ENCODE data around the gene DBNL. TPM values are rescaled to one million over a fixed set of nuclear protein-coding genes. Genes with fewer than 3 reads are reported as not detected.

The DBNL gene
- total and polyA plus RNA-seq, 2 of the 13 experiments (the other 11 are each of a cell fraction or from before 2014, with no cell fraction given): 20.8 to 35.1 TPM

DNA sequence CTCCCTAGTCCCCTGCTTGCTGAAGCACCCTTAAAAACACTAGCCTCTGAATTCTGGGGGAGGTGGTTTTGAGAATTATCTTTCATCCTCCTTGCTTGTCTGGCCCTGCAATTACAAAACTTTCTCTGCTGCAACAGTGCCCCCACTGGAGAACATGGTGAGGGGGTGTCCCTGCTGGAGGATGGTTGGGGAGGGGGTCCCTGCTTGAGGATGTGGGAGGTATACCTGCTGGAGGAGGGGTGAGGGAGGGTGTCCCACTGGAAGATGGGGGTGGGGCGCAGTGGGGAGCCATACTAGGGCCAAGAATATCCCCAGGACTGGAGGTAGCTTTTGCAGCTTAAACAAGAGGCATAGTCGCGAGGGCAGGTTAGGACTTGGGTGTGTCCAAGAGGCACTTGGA, 41.0 kb downstream of the DBNL start:
- CTCF ChIA-PET (ENCODE audit: low intra/inter-chr PET ratio, low total read pairs): no interaction called here
- no peak for FAIRE-seq
- no peak overlapping the region for H2AFZ ChIP-seq (ENCODE audit: low read length)
- H3K9me3 ChIP-seq (ENCODE audit: low read length): no peaks in the 10 kb centered on the region
- H3K4me2 ChIP-seq (ENCODE audit: low read depth, low read length): no peak overlapping the region
- no peak overlapping the region for H3K4me3 ChIP-seq (replicated peaks in 1 of 3; ENCODE audit: insufficient read depth in 1 of 3, low read depth in 2 of 3, low read length in 3 of 3)
- POLR2A ChIA-PET: no interaction called here
- intact Hi-C loops (cut with micrococcal nuclease; ENCODE audit: unreplicated experiment) (no loop called here), in situ Hi-C loops (cut with HindIII; ENCODE audit: extremely low pct_ligation_motif_present, low pct_unique_long_range_greater_than_20kb) (no loop called here)
- BruUV-seq (replicated peaks): no TSS peak
- H3K27me3 ChIP-seq (ENCODE audit: control insufficient read depth in 1 of 2, insufficient read depth in 2 of 2, low read length in 2 of 2): peaks cover 0 to 14% of the 10 kb centered on the region in 2 experiments; a peak in 2 of 5 replicates
- no peak overlapping the region for H3K9ac ChIP-seq (ENCODE audit: insufficient read depth, low read depth, low read length)
- WGBS (ENCODE audit: low lambda C conversion rate): 59% methylated on average over 3 of the region's 3 CpGs
- no peaks in the 10 kb centered on the region for H4K20me1 ChIP-seq (ENCODE audit: insufficient read depth, low read length)
- no peak for DNase-seq (ENCODE audit: low spot score)
- peaks cover 35% of the 10 kb centered on the region for H3K4me1 ChIP-seq (ENCODE audit: insufficient read depth, low read length)
- H3K79me2 ChIP-seq (ENCODE audit: insufficient read depth, low read length): no peaks in the 10 kb centered on the region
- no peak overlapping the region for H3K27ac ChIP-seq (ENCODE audit: extremely low read length, insufficient read depth, low read length)
- TF ChIP-seq FIP1L1 (IDR thresholded peaks at IDR 0.05; ENCODE audit: borderline replicate concordance, insufficient read depth, low read depth, low read length) (no peak), ZNF317 (CRISPR knock-in tag; IDR thresholded peaks at IDR 0.05) (no peak), XRCC5 (optimal IDR thresholded peaks at IDR 0.05; ENCODE audit: low read length) (no peak), ZNF44 (CRISPR knock-in tag; IDR thresholded peaks at IDR 0.05) (no peak), MYC (CRISPR knock-in tag; IDR thresholded peaks at IDR 0.05; ENCODE audit: borderline replicate concordance) (no peak), ZNF430 (CRISPR knock-in tag; IDR thresholded peaks at IDR 0.05) (no peak), CENPT (CRISPR knock-in tag; IDR thresholded peaks at IDR 0.05; ENCODE audit: low read depth) (no peak), JARID2 (CRISPR knock-in tag; IDR thresholded peaks at IDR 0.05; ENCODE audit: insufficient replicate concordance) (no peak)
- TF ChIP-seq, protein P1, sequence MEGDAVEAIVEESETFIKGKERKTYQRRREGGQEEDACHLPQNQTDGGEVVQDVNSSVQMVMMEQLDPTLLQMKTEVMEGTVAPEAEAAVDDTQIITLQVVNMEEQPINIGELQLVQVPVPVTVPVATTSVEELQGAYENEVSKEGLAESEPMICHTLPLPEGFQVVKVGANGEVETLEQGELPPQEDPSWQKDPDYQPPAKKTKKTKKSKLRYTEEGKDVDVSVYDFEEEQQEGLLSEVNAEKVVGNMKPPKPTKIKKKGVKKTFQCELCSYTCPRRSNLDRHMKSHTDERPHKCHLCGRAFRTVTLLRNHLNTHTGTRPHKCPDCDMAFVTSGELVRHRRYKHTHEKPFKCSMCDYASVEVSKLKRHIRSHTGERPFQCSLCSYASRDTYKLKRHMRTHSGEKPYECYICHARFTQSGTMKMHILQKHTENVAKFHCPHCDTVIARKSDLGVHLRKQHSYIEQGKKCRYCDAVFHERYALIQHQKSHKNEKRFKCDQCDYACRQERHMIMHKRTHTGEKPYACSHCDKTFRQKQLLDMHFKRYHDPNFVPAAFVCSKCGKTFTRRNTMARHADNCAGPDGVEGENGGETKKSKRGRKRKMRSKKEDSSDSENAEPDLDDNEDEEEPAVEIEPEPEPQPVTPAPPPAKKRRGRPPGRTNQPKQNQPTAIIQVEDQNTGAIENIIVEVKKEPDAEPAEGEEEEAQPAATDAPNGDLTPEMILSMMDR (CRISPR knock-in tag; IDR thresholded peaks at IDR 0.05): peak; percentile 28; the same call in 1 of the 2 replicates
- TF ChIP-seq, protein P2, sequence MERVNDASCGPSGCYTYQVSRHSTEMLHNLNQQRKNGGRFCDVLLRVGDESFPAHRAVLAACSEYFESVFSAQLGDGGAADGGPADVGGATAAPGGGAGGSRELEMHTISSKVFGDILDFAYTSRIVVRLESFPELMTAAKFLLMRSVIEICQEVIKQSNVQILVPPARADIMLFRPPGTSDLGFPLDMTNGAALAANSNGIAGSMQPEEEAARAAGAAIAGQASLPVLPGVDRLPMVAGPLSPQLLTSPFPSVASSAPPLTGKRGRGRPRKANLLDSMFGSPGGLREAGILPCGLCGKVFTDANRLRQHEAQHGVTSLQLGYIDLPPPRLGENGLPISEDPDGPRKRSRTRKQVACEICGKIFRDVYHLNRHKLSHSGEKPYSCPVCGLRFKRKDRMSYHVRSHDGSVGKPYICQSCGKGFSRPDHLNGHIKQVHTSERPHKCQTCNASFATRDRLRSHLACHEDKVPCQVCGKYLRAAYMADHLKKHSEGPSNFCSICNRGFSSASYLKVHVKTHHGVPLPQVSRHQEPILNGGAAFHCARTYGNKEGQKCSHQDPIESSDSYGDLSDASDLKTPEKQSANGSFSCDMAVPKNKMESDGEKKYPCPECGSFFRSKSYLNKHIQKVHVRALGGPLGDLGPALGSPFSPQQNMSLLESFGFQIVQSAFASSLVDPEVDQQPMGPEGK (CRISPR knock-in tag; IDR thresholded peaks at IDR 0.05): peak; percentile 47; the same call in 1 of the 2 replicates
- TF ChIP-seq, protein P3, sequence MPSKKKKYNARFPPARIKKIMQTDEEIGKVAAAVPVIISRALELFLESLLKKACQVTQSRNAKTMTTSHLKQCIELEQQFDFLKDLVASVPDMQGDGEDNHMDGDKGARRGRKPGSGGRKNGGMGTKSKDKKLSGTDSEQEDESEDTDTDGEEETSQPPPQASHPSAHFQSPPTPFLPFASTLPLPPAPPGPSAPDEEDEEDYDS (CRISPR knock-in tag; IDR thresholded peaks at IDR 0.05): no peak
- TF ChIP-seq, protein P4, sequence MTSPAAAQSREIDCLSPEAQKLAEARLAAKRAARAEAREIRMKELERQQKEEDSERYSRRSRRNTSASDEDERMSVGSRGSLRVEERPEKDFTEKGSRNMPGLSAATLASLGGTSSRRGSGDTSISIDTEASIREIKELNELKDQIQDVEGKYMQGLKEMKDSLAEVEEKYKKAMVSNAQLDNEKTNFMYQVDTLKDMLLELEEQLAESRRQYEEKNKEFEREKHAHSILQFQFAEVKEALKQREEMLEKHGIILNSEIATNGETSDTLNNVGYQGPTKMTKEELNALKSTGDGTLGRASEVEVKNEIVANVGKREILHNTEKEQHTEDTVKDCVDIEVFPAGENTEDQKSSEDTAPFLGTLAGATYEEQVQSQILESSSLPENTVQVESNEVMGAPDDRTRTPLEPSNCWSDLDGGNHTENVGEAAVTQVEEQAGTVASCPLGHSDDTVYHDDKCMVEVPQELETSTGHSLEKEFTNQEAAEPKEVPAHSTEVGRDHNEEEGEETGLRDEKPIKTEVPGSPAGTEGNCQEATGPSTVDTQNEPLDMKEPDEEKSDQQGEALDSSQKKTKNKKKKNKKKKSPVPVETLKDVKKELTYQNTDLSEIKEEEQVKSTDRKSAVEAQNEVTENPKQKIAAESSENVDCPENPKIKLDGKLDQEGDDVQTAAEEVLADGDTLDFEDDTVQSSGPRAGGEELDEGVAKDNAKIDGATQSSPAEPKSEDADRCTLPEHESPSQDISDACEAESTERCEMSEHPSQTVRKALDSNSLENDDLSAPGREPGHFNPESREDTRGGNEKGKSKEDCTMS (CRISPR knock-in tag; conservative IDR thresholded peaks at IDR 0.05): no peak
- 0 out of 5 replicates have a peak, but pooled peaks cover 0 to 1% of the 10 kb centered on the region in 2 experiments for H3K36me3 ChIP-seq (replicated peaks in 1 of 2; ENCODE audit: control insufficient read depth in 1 of 2, insufficient read depth in 2 of 2, low read length in 2 of 2)
- ATAC-seq: no peak
